Measurements from ENCODE around the gene OR51A4. TPM values are rescaled to one million over a fixed set of nuclear protein-coding genes. Genes with fewer than 3 reads are reported as not detected.

The OR51A4 gene
- total and polyA plus RNA-seq, 9 of the 15 experiments (the other 6 are each of a cell fraction or from before 2014, with no cell fraction given), result not detected

- TF ChIP-seq ZNF512 (tag; IDR thresholded peaks at IDR 0.05), result no peak
- TF ChIP-seq POLR2AphosphoS5 (IDR thresholded peaks at IDR 0.05; ENCODE audit: control insufficient read depth, insufficient read depth, low read depth, low read length), result no peak
- TF ChIP-seq ZNF780A (CRISPR knock-in tag; IDR thresholded peaks at IDR 0.05), result no peak
- TF ChIP-seq NEUROD1 (IDR thresholded peaks at IDR 0.05; ENCODE audit: borderline replicate concordance, low read depth, low read length, partially characterized antibody), result no peak
- TF ChIP-seq ZNF140 (CRISPR knock-in tag; IDR thresholded peaks at IDR 0.05), result no peak
Observed at GRCh38 chr11:4903484-4903883, 43.9 kb downstream of the OR51A4 start, which contains the start of gene OR51A7 (continued).

Other genes starting within 250 kb of the OR51A4 start
Only the 7 nearest of the 17 such genes appear.
- not detected in 2 replicates for gene OR51S1, start 98.4 kb downstream of the OR51A4 start, total RNA-seq (2014; rRNA removed)
- not detected in 2 replicates for gene OR51S1, start 98.4 kb downstream of the OR51A4 start, total RNA-seq (2014; rRNA removed; fragmentation: Illumina TruSeq; extraction: Trizol)
- not detected in 2 replicates for gene OR51S1, start 98.4 kb downstream of the OR51A4 start, total RNA-seq (2015; rRNA removed; fragmentation: Illumina TruSeq; extraction: Trizol)
- not detected in 2 replicates for gene OR51S1, start 98.4 kb downstream of the OR51A4 start, total RNA-seq (2021)
- not detected in 2 replicates for gene OR51S1, start 98.4 kb downstream of the OR51A4 start, polyA plus RNA-seq (2011; rRNA removed)
- not detected in 2 replicates for gene OR51S1, start 98.4 kb downstream of the OR51A4 start, polyA plus RNA-seq (2014; fragmentation: Illumina TruSeq; extraction: Trizol)
- not detected for gene OR51S1, start 98.4 kb downstream of the OR51A4 start, polyA plus RNA-seq (2014; fragmentation: Nextera tagmentation; extraction: Ambion mirVana)
- not detected in 2 replicates for gene OR51S1, start 98.4 kb downstream of the OR51A4 start, polyA plus RNA-seq (2014; rRNA removed)
- gene OR51T1, start 65.7 kb downstream of the OR51A4 start, total RNA-seq (2014; rRNA removed), result not detected in 2 replicates
- not detected in 2 replicates for gene OR51T1, start 65.7 kb downstream of the OR51A4 start, total RNA-seq (2014; rRNA removed; fragmentation: Illumina TruSeq; extraction: Trizol)
- not detected in 2 replicates for gene OR51T1, start 65.7 kb downstream of the OR51A4 start, total RNA-seq (2015; rRNA removed; fragmentation: Illumina TruSeq; extraction: Trizol)
- gene OR51T1, start 65.7 kb downstream of the OR51A4 start, total RNA-seq (2021), result not detected in 2 replicates
- not detected in 2 replicates for gene OR51T1, start 65.7 kb downstream of the OR51A4 start, polyA plus RNA-seq (2011; rRNA removed)
- gene OR51T1, start 65.7 kb downstream of the OR51A4 start, polyA plus RNA-seq (2014; fragmentation: Illumina TruSeq; extraction: Trizol), result not detected in 2 replicates
- gene OR51T1, start 65.7 kb downstream of the OR51A4 start, polyA plus RNA-seq (2014; fragmentation: Nextera tagmentation; extraction: Ambion mirVana), result not detected
- gene OR51T1, start 65.7 kb downstream of the OR51A4 start, polyA plus RNA-seq (2014; rRNA removed), result not detected in 2 replicates
- gene OR51A7, start 43.8 kb downstream of the OR51A4 start, total RNA-seq (2014; rRNA removed), result not detected in 2 replicates
- not detected in 2 replicates for gene OR51A7, start 43.8 kb downstream of the OR51A4 start, total RNA-seq (2014; rRNA removed; fragmentation: Illumina TruSeq; extraction: Trizol)
- gene OR51A7, start 43.8 kb downstream of the OR51A4 start, total RNA-seq (2015; rRNA removed; fragmentation: Illumina TruSeq; extraction: Trizol), result not detected in 2 replicates
- not detected in 2 replicates for gene OR51A7, start 43.8 kb downstream of the OR51A4 start, total RNA-seq (2021)
- gene OR51A7, start 43.8 kb downstream of the OR51A4 start, polyA plus RNA-seq (2011; rRNA removed), result not detected in 2 replicates
- not detected in 2 replicates for gene OR51A7, start 43.8 kb downstream of the OR51A4 start, polyA plus RNA-seq (2014; fragmentation: Illumina TruSeq; extraction: Trizol)
- not detected for gene OR51A7, start 43.8 kb downstream of the OR51A4 start, polyA plus RNA-seq (2014; fragmentation: Nextera tagmentation; extraction: Ambion mirVana)
- gene OR51A7, start 43.8 kb downstream of the OR51A4 start, polyA plus RNA-seq (2014; rRNA removed), result not detected in 2 replicates
- not detected in 2 replicates for gene OR51G2, start 28.3 kb downstream of the OR51A4 start, total RNA-seq (2014; rRNA removed)
- not detected in 2 replicates for gene OR51G2, start 28.3 kb downstream of the OR51A4 start, total RNA-seq (2014; rRNA removed; fragmentation: Illumina TruSeq; extraction: Trizol)
- gene OR51G2, start 28.3 kb downstream of the OR51A4 start, total RNA-seq (2015; rRNA removed; fragmentation: Illumina TruSeq; extraction: Trizol), result not detected in 2 replicates
- gene OR51G2, start 28.3 kb downstream of the OR51A4 start, total RNA-seq (2021), result not detected in 2 replicates
- not detected in 2 replicates for gene OR51G2, start 28.3 kb downstream of the OR51A4 start, polyA plus RNA-seq (2011; rRNA removed)
- not detected in 2 replicates for gene OR51G2, start 28.3 kb downstream of the OR51A4 start, polyA plus RNA-seq (2014; fragmentation: Illumina TruSeq; extraction: Trizol)
- not detected for gene OR51G2, start 28.3 kb downstream of the OR51A4 start, polyA plus RNA-seq (2014; fragmentation: Nextera tagmentation; extraction: Ambion mirVana)
- not detected in 2 replicates for gene OR51G2, start 28.3 kb downstream of the OR51A4 start, polyA plus RNA-seq (2014; rRNA removed)
- not detected in 2 replicates for gene OR51G1, start 23.3 kb downstream of the OR51A4 start, total RNA-seq (2014; rRNA removed)
- gene OR51G1, start 23.3 kb downstream of the OR51A4 start, total RNA-seq (2014; rRNA removed; fragmentation: Illumina TruSeq; extraction: Trizol), result not detected in 2 replicates
- gene OR51G1, start 23.3 kb downstream of the OR51A4 start, total RNA-seq (2015; rRNA removed; fragmentation: Illumina TruSeq; extraction: Trizol), result not detected in 2 replicates
- not detected in 2 replicates for gene OR51G1, start 23.3 kb downstream of the OR51A4 start, total RNA-seq (2021)
- gene OR51G1, start 23.3 kb downstream of the OR51A4 start, polyA plus RNA-seq (2011; rRNA removed), result not detected in 2 replicates
- gene OR51G1, start 23.3 kb downstream of the OR51A4 start, polyA plus RNA-seq (2014; fragmentation: Illumina TruSeq; extraction: Trizol), result not detected in 2 replicates
- gene OR51G1, start 23.3 kb downstream of the OR51A4 start, polyA plus RNA-seq (2014; fragmentation: Nextera tagmentation; extraction: Ambion mirVana), result not detected
- not detected in 2 replicates for gene OR51G1, start 23.3 kb downstream of the OR51A4 start, polyA plus RNA-seq (2014; rRNA removed)
- gene OR51A2, start 8.1 kb upstream of the OR51A4 start, total RNA-seq (2014; rRNA removed), result not detected in 2 replicates
- not detected in 2 replicates for gene OR51A2, start 8.1 kb upstream of the OR51A4 start, total RNA-seq (2014; rRNA removed; fragmentation: Illumina TruSeq; extraction: Trizol)
- gene OR51A2, start 8.1 kb upstream of the OR51A4 start, total RNA-seq (2015; rRNA removed; fragmentation: Illumina TruSeq; extraction: Trizol), result not detected in 2 replicates
- gene OR51A2, start 8.1 kb upstream of the OR51A4 start, total RNA-seq (2021), result not detected in 2 replicates
- not detected in 2 replicates for gene OR51A2, start 8.1 kb upstream of the OR51A4 start, polyA plus RNA-seq (2011; rRNA removed)
- gene OR51A2, start 8.1 kb upstream of the OR51A4 start, polyA plus RNA-seq (2014; fragmentation: Illumina TruSeq; extraction: Trizol), result not detected in 2 replicates
- gene OR51A2, start 8.1 kb upstream of the OR51A4 start, polyA plus RNA-seq (2014; fragmentation: Nextera tagmentation; extraction: Ambion mirVana), result not detected
- not detected in 2 replicates for gene OR51A2, start 8.1 kb upstream of the OR51A4 start, polyA plus RNA-seq (2014; rRNA removed)
- gene OR51L1, start 47.2 kb upstream of the OR51A4 start, total RNA-seq (2014; rRNA removed), result not detected in 2 replicates
- not detected in 2 replicates for gene OR51L1, start 47.2 kb upstream of the OR51A4 start, total RNA-seq (2014; rRNA removed; fragmentation: Illumina TruSeq; extraction: Trizol)
- not detected in 2 replicates for gene OR51L1, start 47.2 kb upstream of the OR51A4 start, total RNA-seq (2015; rRNA removed; fragmentation: Illumina TruSeq; extraction: Trizol)
- not detected in 2 replicates for gene OR51L1, start 47.2 kb upstream of the OR51A4 start, total RNA-seq (2021)
- gene OR51L1, start 47.2 kb upstream of the OR51A4 start, polyA plus RNA-seq (2011; rRNA removed), result not detected in 2 replicates
- gene OR51L1, start 47.2 kb upstream of the OR51A4 start, polyA plus RNA-seq (2014; fragmentation: Illumina TruSeq; extraction: Trizol), result not detected in 2 replicates
- not detected for gene OR51L1, start 47.2 kb upstream of the OR51A4 start, polyA plus RNA-seq (2014; fragmentation: Nextera tagmentation; extraction: Ambion mirVana)
- gene OR51L1, start 47.2 kb upstream of the OR51A4 start, polyA plus RNA-seq (2014; rRNA removed), result not detected in 2 replicates

Data from K562 (cell line).